Stimulated activated CD8-positive, alpha-beta memory T cell treated with anti-CD3 and anti-CD28 coated beads, Interleukin-15, amount 100 ng/mL, for 48 hours (primary cell): ENCODE data around the gene GLB1L2.

Experiments used
- DNase-seq, 2 donors: peaks; one replicate each; pipeline ENCODE4 v3.0.0-alpha.2; 2020; ENCODE audit warnings: low read depth in 2 of 2

Gene GLB1L2

GRCh38 chr11:134349109-134349801, 17.5 kb downstream of the GLB1L2 start:
- no peak for DNase-seq

- DNase-seq = no peak
Measured at GRCh38 chr11:134349802-134350355, 18.1 kb downstream of the GLB1L2 start.

GRCh38 chr11:134350381-134350780, 18.6 kb downstream of the GLB1L2 start:
- no peak for DNase-seq

- no peak for DNase-seq
Measured at GRCh38 chr11:134352111-134352510, 20.3 kb downstream of the GLB1L2 start.

GRCh38 chr11:134355136-134355535, 23.3 kb downstream of the GLB1L2 start:
- DNase-seq = no peak

- no peak for DNase-seq
Measured at GRCh38 chr11:134355656-134356055, 23.9 kb downstream of the GLB1L2 start.

GRCh38 chr11:134356656-134357544, 25.1 kb downstream of the GLB1L2 start:
- no peak for DNase-seq

- DNase-seq = no peak
Measured at GRCh38 chr11:134357545-134357839, 25.7 kb downstream of the GLB1L2 start.

- no peak for DNase-seq
Measured at GRCh38 chr11:134358165-134358855, 26.5 kb downstream of the GLB1L2 start.

- DNase-seq = no peak
Measured at GRCh38 chr11:134358856-134359490, 27.2 kb downstream of the GLB1L2 start.

- DNase-seq = no peak
Measured at GRCh38 chr11:134359646-134360045, 27.9 kb downstream of the GLB1L2 start.

GRCh38 chr11:134360050-134360835, 28.5 kb downstream of the GLB1L2 start:
- peak; percentile 57 to 64 for DNase-seq

GRCh38 chr11:134361661-134362060, 29.9 kb downstream of the GLB1L2 start:
- DNase-seq = no peak

GRCh38 chr11:134362192-134362901, 30.6 kb downstream of the GLB1L2 start:
- DNase-seq = no peak

GRCh38 chr11:134363161-134363560, 31.4 kb downstream of the GLB1L2 start:
- DNase-seq = no peak

- no peak for DNase-seq
Measured at GRCh38 chr11:134363592-134363991, 31.8 kb downstream of the GLB1L2 start.

- DNase-seq = no peak
Measured at GRCh38 chr11:134364261-134364660, 32.5 kb downstream of the GLB1L2 start.

- no peak for DNase-seq
Measured at GRCh38 chr11:134365011-134365925, 33.5 kb downstream of the GLB1L2 start.

GRCh38 chr11:134366254-134366653, 34.5 kb downstream of the GLB1L2 start:
- DNase-seq = no peak
